ENCODE measurements around the gene VAV3.
A peak's percentile ranks its signal among the peaks of the same experiment; 100 is the strongest.

Gene VAV3

DNA sequence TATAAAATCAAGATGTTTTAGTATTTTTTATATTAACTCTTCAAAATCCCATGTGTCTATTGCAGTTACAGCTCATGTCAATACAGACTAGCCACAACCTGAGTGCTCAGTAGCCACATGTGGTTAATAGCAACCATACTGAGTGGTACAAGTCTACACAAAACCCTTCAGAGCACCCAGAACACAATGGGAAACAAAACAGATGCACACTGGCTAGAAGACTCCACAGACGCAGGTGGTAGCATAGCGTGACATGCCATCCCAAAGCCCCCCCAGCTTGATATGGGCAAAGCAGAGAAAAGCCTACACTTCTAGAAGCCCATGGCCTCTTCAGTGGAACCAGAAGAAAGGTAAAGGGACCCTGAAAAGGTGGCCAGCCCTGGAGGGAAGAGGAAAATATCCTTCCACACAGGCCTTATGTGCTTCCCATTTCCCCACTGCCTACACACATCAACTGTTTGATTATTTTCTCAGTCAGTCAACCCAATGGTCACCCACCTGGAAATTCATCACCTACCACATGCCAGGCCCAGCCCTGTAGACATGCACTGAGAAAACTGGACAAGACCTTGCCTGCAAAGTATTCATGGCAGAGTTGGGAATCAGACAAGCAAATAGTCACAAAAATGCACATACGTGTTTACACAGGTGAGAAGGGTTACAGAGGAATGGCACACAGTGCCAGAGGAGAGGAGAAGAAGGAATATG, 175.0 kb downstream of the VAV3 start:
- Mint-ChIP-seq H3K4me3 (no peak overlapping the region), H3K36me3 (ENCODE audit: low read depth) (no peaks in the 10 kb centered on the region), H3K27me3 (no peaks in the 10 kb centered on the region), H3K4me1 (ENCODE audit: low read depth) (peaks cover 60% of the 10 kb centered on the region), H3K27ac (peak overlapping the region; percentile 31), H3K9me3 (no peaks in the 10 kb centered on the region)
- intact Hi-C loops (cut with micrococcal nuclease): loop anchor here (5.0 to 10.0 kb wide), 3 partner anchors 87 to 405 kb away; no protein-coding TSS in a partner anchor

DNA sequence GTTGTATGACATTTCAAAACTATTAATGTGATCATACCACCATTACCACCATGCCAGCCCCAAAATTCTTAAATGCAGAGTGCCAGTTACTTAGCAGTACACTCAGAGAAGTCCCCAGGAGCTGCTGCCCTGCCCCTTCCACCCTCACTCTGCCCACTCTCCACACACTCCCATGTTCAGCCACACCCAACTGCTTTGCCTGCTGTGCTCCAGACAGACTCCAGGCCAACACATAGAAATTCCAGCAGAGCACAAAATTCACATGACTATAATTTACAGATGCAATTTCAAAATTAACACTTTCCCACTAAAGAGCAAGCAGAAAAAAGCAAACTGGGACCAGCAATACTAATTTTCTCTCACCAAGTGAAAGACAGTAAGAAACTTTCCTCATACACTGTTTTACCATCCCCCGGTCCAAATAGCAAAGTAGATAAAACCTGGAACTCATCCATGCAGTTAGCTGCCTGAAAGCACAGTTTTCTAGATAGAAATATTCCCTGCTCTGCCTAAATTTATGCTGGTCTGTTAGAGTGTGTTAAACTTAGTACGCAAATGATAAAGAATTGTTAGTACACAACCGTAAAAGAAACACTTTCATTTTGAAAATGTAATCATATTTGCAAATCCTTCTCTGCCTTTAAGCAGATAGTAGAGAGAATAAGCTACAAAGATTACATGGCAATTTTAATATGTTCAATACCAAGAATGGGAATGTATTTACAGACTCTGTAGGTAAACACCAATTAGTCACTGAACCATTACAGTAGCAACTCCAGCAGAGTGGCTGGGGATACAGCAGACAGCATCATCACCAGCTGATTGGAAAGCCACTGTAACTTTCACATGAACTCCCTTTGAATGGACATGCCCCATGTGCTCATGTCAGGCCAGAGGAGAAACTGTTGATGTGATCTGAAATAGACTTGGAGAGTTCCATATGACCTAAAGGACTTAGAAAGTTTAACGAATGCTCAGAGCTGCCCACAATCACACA, 176.5 kb downstream of the VAV3 start:
- no peaks in the 10 kb centered on the region for H3K36me3 Mint-ChIP-seq (ENCODE audit: low read depth)
- peak overlapping the region; percentile 34 for H3K27ac Mint-ChIP-seq

DNA sequence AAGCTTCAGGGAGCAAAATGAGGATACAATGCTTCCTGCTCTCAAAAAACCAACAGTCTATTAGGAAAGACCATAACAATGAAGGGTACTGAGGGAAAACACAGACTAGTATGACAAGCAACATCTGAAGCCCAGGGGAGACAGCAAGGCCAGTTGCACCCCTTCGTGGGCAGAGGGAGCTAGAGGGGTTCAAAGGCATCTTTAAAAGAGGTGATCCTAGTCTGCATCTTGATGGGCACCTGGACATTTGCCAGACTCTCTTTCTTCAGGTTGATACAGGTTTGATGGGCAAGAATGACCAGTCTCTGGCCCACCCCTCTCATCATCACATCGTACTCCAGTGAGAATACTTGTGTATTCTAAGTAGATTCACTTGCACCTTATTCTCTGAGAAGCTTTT, 177.7 kb downstream of the VAV3 start:
- peak overlapping the region; percentile 64 for H3K27ac Mint-ChIP-seq
- peaks cover 62% of the 10 kb centered on the region for H3K4me1 Mint-ChIP-seq (ENCODE audit: low read depth)
- no peaks in the 10 kb centered on the region for H3K27me3 Mint-ChIP-seq
- H3K4me3 Mint-ChIP-seq: no peak overlapping the region
- no peaks in the 10 kb centered on the region for H3K36me3 Mint-ChIP-seq (ENCODE audit: low read depth)
- intact Hi-C loops (cut with micrococcal nuclease): loop anchor here (5.0 to 10.0 kb wide), 3 partner anchors 90 to 408 kb away; no protein-coding TSS in a partner anchor
- no peaks in the 10 kb centered on the region for H3K9me3 Mint-ChIP-seq

More for the DNA sequence above, 176.5 kb downstream of the VAV3 start:
- H3K27me3 Mint-ChIP-seq: no peaks in the 10 kb centered on the region
- H3K4me3 Mint-ChIP-seq: no peak overlapping the region
- intact Hi-C loops (cut with micrococcal nuclease): loop anchor here (5.0 to 10.0 kb wide), 3 partner anchors 89 to 406 kb away; no protein-coding TSS in a partner anchor
- H3K4me1 Mint-ChIP-seq (ENCODE audit: low read depth): peaks cover 62% of the 10 kb centered on the region
- H3K9me3 Mint-ChIP-seq: no peaks in the 10 kb centered on the region

DNA sequence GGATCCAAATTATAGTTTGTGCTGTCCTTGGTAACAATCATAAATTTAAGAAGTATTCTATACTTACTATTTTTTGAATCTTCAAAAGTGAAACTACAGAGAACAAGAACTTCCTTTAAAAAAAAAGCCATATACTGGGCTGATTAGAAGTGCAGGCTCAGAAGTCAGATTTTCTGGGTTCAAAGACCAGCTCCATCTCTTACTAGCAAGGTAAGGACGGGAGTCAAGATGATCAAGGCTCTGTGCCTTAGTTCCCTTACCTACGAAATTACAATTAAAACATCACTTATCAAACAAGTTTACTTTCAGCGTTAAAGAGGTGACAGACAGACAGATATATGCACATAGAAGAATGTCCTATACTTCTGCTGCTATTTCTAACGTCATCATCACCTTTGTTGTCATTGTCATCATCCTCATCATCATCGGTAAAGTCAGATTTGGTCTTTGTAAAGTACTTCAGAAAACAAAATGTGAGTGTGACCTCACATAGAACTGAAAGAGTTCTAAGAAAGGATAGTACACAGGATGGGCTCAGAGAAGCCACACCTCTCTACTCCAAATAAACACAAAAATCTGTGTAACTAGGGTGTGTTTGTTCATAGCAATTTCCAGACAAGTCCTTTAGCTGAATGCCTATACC, 178.7 kb downstream of the VAV3 start:
- H3K4me3 Mint-ChIP-seq: no peak overlapping the region
- H3K27me3 Mint-ChIP-seq: no peaks in the 10 kb centered on the region
- peaks cover 62% of the 10 kb centered on the region for H3K4me1 Mint-ChIP-seq (ENCODE audit: low read depth)
- H3K36me3 Mint-ChIP-seq (ENCODE audit: low read depth): no peaks in the 10 kb centered on the region
- intact Hi-C loops (cut with micrococcal nuclease): loop anchor here (5.0 to 10.0 kb wide), 3 partner anchors 91 to 408 kb away; no protein-coding TSS in a partner anchor
- peak overlapping the region; percentile 64 for H3K27ac Mint-ChIP-seq
- H3K9me3 Mint-ChIP-seq: no peaks in the 10 kb centered on the region

DNA sequence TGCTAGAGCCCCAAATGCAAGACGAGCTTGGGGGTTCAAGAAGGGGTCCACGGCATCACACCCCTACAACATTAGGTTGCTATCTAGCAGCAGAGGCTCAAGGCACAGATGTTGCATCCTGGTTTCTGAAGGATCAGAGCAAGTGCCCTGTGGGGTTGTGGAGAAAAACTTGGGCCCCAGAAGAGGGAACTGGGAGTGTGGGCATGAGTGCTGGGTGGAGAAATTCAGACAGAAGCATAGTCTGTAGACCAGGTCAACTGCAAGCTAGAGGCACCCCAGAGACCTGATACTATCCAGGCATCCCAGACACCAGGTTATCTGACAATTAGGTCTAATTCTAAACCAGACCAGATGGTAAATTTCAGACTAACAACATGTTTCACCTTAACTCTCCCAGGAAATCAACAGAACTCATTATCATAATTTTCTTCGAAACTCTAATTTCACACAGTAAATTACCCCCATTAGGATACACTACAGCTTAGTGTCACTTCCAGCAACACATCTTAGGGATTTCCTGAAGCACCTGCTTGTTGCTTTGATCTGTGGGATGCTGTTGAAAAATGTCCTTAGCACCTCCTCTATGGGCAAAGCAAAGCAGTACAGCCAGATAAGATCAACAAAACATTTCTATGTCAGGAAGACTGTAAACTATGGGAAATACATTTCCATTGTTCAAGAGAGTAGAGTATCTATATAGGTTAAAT, 179.3 kb downstream of the VAV3 start:
- H3K4me3 Mint-ChIP-seq: peak overlapping the region; percentile 52
- H3K4me1 Mint-ChIP-seq (ENCODE audit: low read depth): peaks cover 55% of the 10 kb centered on the region
- H3K36me3 Mint-ChIP-seq (ENCODE audit: low read depth): no peaks in the 10 kb centered on the region
- H3K27ac Mint-ChIP-seq: peak overlapping the region; percentile 64
- intact Hi-C loops (cut with micrococcal nuclease): loop anchor here (5.0 to 10.0 kb wide), 3 partner anchors 92 to 409 kb away; no protein-coding TSS in a partner anchor
- no peaks in the 10 kb centered on the region for H3K9me3 Mint-ChIP-seq
- no peaks in the 10 kb centered on the region for H3K27me3 Mint-ChIP-seq

DNA sequence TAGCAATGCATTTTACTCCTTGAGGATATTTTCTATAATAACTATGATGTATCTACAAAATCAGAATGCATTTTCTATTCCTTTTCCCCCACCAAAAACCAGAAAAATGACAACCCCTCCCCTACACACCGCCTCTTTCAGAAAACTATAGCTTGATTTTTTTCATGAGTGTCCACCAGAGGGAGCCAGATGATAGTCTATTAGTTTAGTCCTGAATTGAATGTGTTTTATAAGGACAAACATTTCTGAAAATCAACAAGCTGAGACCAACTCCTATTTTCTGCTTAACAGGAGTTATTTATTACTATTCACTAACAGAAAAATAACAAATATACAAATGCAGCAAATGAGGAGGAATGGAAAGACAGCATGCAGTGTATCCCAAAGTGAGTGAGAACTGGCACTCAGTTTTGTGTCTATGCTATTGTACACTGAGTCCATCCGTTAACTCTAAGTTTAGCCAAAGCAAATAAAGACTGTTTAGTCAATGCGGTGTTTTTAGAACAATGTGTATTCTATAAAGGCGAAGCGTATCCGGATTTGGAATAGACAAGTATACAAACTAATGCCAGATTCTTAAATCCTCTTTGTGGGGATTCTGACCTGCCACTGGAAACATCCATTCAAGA, 182.6 kb downstream of the VAV3 start:
- no peaks in the 10 kb centered on the region for H3K9me3 Mint-ChIP-seq
- H3K4me1 Mint-ChIP-seq (ENCODE audit: low read depth): peaks cover 25% of the 10 kb centered on the region
- no peak overlapping the region for H3K4me3 Mint-ChIP-seq
- H3K27me3 Mint-ChIP-seq: no peaks in the 10 kb centered on the region
- peaks cover 1% of the 10 kb centered on the region for H3K36me3 Mint-ChIP-seq (ENCODE audit: low read depth)
- H3K27ac Mint-ChIP-seq: no peak overlapping the region
- intact Hi-C loops (cut with micrococcal nuclease): loop anchor here (1.0 to 10.0 kb wide), 3 partner anchors 180 to 412 kb away; no protein-coding TSS in a partner anchor

DNA sequence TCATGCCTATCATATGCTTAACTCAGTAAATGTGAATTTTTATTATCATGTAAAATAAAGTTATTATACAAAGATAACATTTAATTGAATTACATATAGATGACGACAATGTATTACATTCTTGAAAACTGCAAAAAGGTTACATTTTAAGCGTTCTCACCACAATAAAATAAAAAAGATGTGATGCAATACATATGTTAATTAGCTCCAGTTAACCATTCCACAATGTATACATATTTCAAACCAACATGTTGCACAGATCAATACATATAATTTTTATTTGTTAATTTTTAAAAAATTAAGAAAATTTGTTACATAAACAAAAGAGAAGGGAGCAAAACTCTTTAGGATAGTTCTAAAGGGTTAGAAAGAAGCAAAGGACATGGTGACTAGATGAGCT, 183.7 kb downstream of the VAV3 start:
- Mint-ChIP-seq H3K27me3 (no peaks in the 10 kb centered on the region), H3K4me3 (no peak overlapping the region), H3K27ac (no peak overlapping the region), H3K9me3 (no peaks in the 10 kb centered on the region), H3K36me3 (ENCODE audit: low read depth) (peaks cover 12% of the 10 kb centered on the region), H3K4me1 (ENCODE audit: low read depth) (peaks cover 22% of the 10 kb centered on the region)
- intact Hi-C loops (cut with micrococcal nuclease): loop anchor here (5.0 to 10.0 kb wide), 2 partner anchors 181 to 414 kb away; no protein-coding TSS in a partner anchor

DNA sequence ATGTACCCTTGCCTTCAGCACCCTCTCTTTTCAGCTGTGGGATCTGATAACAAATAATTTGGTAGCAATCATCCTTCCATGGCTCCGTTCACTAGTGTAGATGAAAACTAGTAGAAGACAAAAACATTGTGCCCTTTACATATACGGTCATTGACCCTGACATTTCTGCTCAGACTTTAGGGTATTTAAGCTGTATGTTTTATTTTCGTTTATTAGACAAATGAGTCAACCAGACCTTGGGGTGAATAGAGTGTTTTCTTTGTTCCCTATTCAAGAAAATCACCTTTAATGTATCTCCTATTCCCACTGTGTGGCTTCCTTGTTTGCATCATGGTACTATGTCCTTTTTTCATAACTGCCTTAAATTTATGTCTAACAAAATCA, 187.3 kb downstream of the VAV3 start:
- Mint-ChIP-seq H3K4me3 (no peak overlapping the region), H3K4me1 (ENCODE audit: low read depth) (peaks cover 8% of the 10 kb centered on the region), H3K27me3 (no peaks in the 10 kb centered on the region), H3K36me3 (ENCODE audit: low read depth) (peaks cover 24% of the 10 kb centered on the region), H3K9me3 (no peaks in the 10 kb centered on the region), H3K27ac (no peak overlapping the region)
- intact Hi-C loops (cut with micrococcal nuclease): no loop called here

DNA sequence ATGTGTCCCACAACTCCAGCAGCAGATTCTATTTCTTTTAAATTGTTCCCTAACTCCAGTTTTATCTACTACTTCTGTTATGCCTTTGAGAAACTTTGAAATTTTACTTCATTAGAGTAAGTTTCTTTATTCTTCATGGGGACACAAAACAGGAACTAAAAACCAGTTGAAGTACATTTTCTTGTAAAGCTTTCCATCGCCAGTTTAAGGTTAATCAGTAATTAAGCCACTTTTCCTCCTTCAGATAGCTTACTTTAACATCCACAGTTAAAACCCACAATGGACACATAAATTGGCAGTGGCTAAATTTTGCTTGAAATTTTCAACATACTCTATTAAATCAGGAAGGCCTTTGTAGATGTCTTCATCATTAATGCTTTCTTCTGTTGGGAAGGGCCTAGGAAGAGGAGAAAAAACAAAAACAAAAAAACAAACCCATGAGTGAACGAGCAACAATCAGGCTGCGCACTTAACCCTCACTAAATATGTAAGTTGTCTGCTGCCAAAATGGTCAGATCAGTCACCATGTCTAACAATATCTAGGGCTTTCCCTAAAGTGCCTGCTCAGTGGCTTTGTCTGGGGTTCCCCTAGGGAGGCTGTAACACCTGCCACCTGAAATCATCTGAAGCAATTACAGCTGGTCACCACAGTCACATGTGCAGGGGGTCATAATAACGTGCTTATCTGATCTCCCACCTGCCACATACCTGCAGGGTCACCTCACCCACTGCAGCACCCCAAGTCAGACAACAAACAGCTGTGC, 187.9 kb downstream of the VAV3 start:
- Mint-ChIP-seq H3K36me3 (ENCODE audit: low read depth) (peaks cover 28% of the 10 kb centered on the region), H3K4me1 (ENCODE audit: low read depth) (peaks cover 8% of the 10 kb centered on the region), H3K4me3 (no peak overlapping the region), H3K27me3 (no peaks in the 10 kb centered on the region), H3K9me3 (no peaks in the 10 kb centered on the region), H3K27ac (no peak overlapping the region)
- intact Hi-C loops (cut with micrococcal nuclease): no loop called here

DNA sequence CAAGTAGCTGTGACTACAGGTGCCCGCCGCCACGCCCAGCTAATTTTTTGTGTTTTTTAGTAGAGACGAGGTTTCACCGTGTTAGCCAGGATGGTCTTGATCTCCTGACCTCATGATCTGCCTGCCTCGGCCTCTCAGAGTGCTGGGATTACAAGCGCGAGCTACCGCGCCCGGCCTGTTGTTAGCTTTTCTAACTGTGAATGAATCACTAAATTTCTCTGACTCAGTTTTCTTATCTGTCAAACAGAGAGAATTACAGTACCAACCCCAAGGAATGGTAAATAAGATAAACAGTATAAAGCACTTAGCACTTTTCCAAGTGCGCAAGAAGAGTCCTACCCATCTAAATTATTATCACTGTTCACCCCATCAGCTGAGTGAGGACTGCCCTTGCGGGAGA, 193.6 kb downstream of the VAV3 start:
- Mint-ChIP-seq H3K27me3 (no peaks in the 10 kb centered on the region), H3K36me3 (ENCODE audit: low read depth) (peaks cover 62% of the 10 kb centered on the region), H3K4me1 (ENCODE audit: low read depth) (no peaks in the 10 kb centered on the region), H3K27ac (no peak overlapping the region), H3K9me3 (no peaks in the 10 kb centered on the region), H3K4me3 (no peak overlapping the region)
- intact Hi-C loops (cut with micrococcal nuclease): no loop called here

DNA sequence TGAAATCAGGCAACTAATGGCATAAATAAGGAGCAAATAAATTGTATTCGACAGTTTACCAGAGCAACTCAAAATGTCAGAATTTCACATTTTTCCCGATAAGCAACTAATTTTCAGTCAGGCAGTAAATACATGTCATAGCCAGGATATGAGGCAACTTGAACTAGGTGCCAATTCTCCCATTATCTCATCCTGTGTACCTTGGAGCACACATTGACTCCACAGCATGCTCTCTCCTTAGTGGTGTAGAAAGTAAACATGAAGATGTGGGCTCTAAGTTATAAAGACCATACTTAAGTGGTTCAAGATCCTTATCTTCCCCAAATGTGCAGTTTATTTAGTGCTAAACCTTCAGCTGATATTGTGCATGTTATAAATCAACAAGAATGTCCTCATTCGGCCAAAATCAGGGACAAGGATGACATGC, 197.8 kb downstream of the VAV3 start:
- peaks cover 72% of the 10 kb centered on the region for H3K36me3 Mint-ChIP-seq (ENCODE audit: low read depth)
- no peaks in the 10 kb centered on the region for H3K9me3 Mint-ChIP-seq
- intact Hi-C loops (cut with micrococcal nuclease): no loop called here
- H3K27ac Mint-ChIP-seq: no peak overlapping the region
- H3K4me1 Mint-ChIP-seq (ENCODE audit: low read depth): no peaks in the 10 kb centered on the region
- no peaks in the 10 kb centered on the region for H3K27me3 Mint-ChIP-seq
- H3K4me3 Mint-ChIP-seq: no peak overlapping the region

DNA sequence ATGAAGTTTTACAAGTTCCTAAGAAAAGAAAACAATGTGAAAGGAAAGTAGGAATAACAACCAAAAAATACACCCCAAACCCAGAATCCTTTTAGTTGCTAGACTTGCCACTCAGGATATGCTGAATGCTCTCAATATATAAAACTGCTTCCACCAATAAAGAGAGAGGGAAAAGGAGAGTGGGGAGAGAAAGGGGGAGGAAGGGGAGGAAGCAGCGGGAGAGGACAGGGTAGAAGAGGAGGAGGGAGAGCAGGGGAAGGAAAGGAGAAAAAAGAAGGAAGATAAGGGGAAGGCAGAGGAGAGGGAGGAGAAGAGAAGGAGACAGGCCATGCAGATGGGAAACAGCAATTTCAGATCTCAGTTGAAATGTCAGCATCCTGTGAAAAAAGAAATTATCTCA, 198.4 kb downstream of the VAV3 start:
- H3K27ac Mint-ChIP-seq: no peak overlapping the region
- H3K36me3 Mint-ChIP-seq (ENCODE audit: low read depth): peaks cover 75% of the 10 kb centered on the region
- intact Hi-C loops (cut with micrococcal nuclease): no loop called here
- H3K27me3 Mint-ChIP-seq: no peaks in the 10 kb centered on the region
- H3K4me1 Mint-ChIP-seq (ENCODE audit: low read depth): no peaks in the 10 kb centered on the region
- no peaks in the 10 kb centered on the region for H3K9me3 Mint-ChIP-seq
- no peak overlapping the region for H3K4me3 Mint-ChIP-seq
